COLO668 (cell line): ENCODE data around the gene ZBTB46.
A peak's percentile ranks its signal among the peaks of the same experiment; 100 is the strongest.
"Not testable (repeated sequence)": the region's sequence is repeated elsewhere in the genome, so short reads cannot be mapped to it uniquely, and the experiment has no call there.

Experiments
- DNase-seq: peaks from one replicate; lab custom pipeline; 2025; ENCODE audit not compliant: unreplicated experiment; lab: John Stamatoyannopoulos, UW

The ZBTB46 gene

DNA sequence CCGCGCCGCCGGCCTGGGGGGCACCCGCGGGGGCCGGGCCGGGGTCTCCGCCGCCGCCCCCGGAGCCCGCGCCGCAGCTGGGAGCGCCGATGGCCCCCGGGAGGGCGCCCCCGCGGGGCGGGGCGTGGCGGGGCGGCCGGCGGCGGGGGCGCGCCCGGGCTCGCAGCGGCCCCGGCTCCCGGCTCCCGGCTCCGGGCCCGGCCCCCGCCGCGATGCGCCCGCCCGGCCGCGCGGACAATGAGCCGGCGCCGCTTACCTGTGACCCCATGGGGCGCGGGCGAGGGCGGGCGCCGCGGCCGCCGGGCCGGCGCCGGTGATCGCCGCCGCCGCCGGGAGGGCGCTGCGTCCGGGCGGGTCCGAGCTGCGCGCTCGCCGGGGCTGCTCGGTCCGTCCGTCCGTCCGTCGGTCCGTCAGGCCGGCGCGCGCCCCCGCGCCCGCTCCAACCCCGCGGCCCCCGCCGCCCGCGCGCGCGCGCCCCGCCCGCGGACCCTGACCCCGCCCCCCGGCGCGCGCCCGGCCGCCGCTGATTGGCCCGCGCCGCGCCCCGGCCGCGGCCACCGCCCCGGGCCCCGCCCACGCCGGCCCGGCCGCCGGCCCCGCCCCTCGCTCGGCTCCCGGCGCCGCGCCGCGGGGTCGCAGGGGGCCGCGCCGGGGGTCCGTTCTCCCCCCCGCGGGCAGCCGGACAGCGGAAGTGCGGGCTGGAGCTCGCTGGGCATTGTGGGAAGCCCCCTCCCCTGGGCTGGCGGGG is at the start of gene ZBTB46:
Gene ZBTB46 (minus strand): TSS at position 424 of the 748 bp plus-strand sequence. CDS start 40,507 bp downstream, outside the sequence.
- DNase-seq, result peak; percentile 78

- DNase-seq, result no peak
Observed at GRCh38 chr20:63878899-63879663, 48.0 kb upstream of the ZBTB46 start.

DNA sequence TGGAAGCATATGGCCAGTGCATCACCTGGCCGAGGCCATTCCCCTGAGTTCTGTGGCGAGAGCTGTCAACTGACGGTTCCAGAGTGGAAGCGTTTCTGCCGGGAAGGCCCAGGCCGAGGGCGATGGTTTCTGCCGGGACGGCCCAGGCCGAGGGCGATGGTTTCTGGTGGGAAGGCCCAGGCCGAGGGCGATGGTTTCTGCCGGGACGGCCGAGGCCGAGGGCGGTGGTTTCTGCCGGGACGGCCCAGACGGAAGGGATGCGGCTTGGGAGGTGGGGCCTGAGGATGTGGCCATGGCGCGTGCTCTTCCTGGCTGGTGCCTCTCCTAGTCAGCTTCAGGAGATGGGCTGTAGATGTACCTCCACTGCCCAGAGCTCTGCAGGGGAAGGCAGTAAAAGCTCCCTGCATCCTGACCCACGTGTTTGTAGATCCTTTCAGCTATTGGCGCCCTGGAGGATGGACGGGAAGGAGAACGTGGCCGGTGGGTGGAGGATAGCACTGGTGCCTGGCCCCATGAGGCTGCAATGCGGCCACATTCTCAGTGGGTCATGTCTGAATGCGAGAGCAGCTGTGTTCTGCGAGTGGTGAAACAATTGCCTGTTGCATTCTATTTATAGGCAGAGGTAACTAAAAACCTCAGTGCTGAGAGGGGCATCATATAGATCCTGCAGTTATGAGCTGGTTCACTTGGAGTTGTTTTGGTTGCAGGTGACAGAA is 46.8 kb upstream of the ZBTB46 start:
- DNase-seq, result no peak

DNA sequence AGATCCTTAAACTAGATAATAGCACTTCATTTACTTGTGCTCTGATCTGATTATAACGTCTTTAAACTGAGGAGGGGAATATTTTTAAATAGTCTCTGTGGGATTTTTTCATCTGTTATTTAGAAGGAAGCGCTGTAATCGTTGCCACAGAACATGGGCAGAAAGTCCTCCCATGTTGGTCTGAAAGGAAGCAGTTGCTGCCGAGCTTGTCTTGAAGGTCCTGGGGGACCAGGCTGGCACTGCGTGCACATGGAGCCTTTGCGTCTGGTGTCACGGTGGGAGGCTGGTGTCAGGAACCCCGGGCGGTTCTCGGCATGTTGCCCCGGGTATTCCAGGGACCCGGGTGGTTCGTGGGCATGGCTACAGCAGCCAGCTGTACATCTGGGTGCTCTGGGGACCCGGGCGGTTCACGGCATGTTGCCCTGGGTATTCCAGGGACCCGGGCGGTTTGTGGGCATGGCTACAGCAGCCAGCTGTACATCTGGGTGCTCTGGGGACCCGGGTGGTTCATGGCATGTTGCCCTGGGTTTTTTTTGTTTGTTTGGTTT is 45.5 kb upstream of the ZBTB46 start:
- no peak for DNase-seq

DNA sequence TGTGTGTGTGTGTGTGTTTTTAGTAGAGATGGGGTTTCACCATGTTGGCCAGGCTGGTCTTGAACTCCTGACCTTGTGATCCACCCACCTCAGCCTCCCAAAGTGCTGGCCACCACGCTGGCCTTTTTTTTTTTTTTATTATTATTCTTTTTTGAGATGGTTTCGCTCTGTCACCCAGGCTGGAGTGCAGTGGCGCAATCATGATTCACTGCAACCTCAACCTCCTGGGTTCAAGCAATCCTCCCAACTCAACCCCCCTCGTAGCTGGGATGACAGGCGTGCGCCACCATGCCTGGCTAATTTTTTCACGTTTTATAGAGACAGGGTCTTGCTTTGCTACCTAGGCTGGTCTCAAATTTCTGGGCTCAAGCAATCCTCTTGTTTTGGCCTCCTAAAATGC is 43.2 kb upstream of the ZBTB46 start:
- DNase-seq, result not testable (repeated sequence)

DNA sequence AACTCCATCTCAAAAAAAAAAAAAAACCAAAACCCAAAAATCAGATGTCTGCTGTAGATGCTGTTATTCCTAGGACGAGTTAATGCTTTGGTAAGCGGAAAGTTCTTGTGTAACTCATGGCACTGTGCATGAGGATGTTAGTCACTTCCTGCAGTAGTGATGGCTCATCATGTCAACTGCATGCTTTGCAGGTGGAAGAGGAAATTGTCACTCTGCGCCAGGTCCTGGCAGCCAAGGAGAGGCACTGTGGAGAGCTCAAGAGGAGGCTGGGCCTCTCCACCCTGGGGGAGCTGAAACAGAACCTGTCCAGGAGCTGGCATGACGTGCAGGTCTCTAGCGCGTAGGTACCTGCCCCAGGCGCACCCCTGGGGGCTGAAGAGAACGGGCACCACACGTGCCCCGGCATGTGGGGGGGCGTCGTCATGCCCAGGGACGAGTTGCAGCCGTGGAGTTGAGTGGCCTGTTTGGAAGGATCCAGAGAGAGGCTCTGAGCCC is 42.5 kb upstream of the ZBTB46 start:
- no peak for DNase-seq

DNA sequence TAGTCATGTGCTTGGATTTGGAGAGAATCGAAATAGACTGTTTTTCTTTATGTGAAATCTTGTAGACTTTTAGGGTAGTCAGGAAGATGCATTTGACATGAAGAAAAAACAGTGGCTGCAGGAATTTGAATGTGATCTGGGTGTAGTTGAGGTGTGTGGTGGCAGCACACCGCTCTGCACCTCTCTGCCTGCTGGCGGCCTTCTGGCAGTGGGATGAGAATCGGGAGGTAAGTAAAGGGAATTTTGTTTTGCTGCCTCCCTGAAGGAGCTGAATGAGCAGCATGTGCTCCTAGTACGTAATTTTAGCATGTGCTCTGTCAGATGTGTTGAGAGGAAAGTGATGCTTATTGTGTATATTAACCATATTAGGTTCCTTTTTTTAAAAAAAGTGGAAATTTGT is 37.2 kb upstream of the ZBTB46 start:
- no peak for DNase-seq

DNA sequence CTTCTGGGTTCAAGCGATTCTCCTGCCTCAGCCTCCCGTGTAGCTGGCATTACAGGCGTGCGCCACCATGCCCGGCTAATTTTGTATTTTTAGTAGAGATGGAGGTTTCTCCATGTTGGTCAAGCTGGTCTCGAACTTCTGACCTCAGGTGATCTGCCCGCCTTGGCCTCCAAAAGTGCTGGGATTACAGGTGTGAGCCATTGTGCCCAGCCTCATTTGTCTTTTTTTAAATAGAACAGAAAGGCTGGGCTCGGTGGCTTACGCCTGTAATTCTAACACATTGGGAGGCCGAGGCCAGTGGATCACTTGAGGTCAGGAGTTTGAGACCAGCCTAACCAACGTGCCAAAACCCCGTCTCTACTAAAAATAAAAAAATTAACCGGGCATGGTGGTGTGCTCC is 36.0 kb upstream of the ZBTB46 start:
- DNase-seq, result not testable (repeated sequence)

DNA sequence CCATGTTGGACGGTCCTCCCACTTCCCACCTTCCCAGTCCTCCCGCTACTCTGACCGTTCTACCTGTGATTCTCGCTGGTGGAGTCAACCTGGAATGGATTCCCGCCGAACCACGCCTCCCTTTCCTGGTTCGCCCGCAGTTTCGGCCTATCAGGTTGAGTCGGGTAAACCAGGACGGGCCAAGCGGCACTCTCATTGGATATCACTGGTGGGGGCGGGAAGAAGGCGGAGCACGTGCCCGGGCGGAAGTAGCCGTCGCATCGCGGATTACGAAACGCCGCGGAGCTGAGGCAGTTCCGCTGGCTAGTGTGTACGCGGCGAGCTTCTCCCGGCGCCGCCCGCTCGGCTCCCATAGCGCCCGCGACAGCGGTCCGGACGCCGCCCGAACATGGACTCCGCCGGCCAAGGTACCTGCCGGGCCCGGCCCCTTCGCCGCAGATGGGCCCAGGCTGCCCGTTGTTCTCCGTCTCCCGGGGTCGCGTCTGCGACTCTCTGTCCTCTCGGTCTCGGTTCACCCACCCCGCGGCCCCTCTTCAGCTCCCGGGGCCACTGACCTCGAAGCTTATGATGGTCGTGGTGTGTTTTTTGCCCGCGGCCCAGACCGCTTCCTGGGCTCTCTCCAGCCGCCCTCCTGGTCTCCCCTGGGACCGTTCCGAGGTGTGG is 34.0 kb upstream of the ZBTB46 start, which contains the start of gene TPD52L2:
Gene TPD52L2 (plus strand): TSS at position 293 of the 663 bp plus-strand sequence. CDS start 96 bp downstream, at position 389.
- peak; percentile 99 for DNase-seq

DNA sequence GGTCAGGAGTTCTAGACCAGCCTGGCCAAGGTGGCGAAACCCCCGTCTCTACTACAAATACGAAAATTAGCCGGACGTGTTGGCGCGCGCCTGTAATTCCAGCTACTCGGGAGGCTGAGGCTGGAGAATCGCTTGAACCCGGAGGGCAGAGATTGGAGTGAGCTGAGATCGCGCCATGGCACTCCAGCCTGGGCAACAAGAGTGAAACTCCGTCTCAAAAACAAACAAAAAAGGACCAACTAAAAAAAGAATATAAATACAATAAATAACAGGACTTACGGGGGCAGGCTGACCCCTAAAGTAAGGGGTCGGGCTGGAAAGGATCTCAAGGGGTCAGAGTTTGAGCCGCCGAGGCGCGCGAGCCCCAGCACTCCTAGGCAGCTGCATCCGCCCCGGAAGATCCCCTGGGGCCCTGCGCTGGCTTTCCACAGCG is 33.5 kb upstream of the ZBTB46 start:
- no peak for DNase-seq

DNA sequence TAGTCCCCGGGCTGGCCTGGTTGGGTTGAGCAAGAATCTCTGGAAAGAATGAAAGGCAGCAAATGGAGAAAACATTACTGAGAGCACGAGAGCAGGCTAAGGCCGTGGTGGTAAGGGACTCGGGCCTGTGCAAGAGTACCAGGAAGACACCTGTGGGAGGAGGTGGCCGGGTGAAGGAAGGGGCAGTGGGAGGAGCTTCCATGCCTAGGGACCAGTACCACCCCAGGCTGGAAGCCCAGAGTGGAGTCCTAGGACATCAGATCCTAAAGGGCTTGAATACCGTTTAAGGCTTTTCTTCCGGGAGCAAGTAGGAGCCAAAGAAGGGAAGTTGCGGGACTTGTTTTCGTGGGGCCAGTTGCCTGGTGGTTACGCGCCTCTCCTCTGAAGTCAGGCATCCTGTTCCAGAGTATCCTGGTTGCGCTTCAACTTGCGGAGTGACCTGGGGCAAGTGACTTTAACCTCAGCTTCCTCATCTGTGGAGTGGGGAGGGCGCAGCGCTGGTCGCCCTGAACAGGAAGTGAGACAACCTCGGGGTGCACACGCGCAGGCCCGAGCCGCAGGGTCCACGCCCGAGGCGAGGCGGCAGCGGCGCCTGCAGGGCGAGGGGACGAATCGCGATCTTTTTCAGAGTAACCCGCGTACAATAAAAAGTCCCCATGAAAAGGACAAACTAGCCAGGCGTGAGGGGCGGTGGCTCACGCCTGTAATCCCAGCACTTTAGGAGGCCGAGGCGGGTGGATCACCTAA is 32.9 kb upstream of the ZBTB46 start:
- DNase-seq, result peak; percentile 93

DNA sequence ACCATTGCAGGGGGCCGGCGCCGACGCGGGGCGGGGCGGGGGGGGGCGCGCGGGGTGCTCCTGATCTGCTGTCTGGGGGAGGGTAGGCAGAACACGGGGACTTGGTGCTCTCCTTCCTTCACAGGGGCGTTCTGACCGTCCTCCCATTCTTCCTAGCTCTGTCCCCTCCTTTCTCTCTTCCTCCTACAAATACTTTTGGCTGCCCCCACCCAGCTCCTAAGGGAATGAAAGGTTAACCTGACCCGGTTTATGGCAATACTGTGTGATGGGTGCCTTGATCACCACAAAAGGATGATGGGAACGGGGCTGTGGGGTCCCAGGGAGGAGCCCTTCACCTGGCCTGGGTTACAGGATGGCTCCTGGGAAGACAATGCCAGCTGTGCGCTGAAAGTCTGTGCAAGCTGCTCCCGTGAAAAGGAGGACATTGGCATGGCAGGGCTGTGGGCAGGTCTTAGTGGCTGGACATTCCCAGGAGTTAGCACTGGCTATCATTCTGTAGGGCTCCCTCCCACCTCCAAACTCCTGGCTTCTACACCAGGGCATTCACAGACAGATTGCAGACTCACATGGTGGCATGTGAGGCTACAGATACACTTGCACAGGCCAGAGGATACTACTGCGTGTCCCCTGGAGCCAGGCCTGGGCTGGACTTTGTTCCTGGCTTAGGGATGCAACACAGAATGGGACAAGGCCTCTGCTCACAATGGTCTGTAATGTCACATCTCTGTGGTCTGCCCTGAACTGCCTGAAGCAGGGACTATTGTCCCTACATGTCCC is 32.1 kb upstream of the ZBTB46 start:
- no peak for DNase-seq

DNA sequence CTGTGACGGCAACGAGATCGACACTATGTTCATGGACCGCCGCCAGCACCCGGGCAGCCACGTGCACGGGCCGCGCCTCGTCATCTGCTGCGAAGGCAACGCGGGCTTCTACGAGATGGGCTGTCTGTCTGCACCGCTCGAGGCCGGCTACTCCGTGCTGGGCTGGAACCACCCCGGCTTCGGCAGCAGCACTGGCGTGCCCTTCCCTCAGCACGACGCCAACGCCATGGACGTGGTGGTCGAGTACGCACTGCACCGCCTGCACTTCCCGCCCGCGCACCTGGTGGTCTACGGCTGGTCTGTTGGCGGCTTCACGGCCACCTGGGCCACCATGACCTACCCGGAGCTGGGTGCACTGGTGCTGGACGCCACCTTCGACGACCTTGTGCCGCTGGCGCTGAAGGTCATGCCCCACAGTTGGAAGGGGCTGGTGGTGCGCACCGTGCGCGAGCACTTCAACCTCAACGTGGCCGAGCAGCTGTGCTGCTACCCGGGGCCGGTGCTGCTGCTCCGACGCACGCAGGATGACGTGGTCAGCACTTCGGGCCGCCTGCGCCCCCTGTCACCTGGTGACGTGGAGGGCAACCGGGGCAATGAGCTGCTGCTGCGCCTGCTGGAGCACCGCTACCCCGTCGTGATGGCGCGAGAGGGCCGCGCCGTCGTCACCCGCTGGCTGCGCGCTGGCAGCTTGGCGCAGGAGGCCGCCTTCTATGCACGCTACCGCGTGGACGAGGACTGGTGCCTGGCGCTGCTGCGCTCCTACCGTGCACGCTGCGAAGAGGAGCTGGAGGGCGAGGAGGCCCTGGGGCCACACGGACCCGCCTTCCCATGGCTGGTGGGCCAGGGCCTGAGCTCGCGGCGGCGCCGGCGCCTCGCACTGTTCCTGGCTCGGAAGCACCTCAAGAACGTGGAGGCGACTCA is 31.2 kb upstream of the ZBTB46 start:
- DNase-seq, result no peak

DNA sequence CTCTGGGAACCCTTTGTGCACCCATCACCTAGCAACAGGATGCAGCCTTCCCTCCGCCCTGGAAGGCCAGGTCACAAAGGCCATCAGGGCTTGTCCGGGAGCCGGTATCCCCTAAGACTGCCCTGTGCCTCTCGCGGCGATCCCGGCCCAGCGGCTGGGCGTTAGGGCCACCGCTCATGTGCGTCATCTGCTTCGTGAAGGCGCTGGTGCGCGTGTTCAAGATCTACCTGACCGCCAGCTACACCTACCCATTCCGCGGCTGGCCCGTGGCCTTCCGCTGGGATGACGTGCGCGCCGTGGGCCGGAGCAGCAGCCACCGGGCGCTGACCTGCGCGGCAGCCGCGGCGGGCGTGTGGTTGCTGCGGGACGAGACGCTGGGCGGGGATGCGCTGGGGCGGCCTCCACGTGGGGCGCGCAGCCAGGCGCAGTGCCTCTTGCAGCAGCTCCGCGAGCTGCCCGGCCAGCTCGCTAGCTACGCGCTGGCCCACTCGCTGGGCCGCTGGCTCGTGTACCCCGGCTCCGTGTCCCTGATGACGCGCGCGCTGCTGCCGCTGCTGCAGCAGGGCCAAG is 30.4 kb upstream of the ZBTB46 start, which contains the start of gene ABHD16B:
Gene ABHD16B (plus strand): TSS at position 134 of the 570 bp plus-strand sequence. CDS start 43 bp downstream, at position 177.
- no peak for DNase-seq

DNA sequence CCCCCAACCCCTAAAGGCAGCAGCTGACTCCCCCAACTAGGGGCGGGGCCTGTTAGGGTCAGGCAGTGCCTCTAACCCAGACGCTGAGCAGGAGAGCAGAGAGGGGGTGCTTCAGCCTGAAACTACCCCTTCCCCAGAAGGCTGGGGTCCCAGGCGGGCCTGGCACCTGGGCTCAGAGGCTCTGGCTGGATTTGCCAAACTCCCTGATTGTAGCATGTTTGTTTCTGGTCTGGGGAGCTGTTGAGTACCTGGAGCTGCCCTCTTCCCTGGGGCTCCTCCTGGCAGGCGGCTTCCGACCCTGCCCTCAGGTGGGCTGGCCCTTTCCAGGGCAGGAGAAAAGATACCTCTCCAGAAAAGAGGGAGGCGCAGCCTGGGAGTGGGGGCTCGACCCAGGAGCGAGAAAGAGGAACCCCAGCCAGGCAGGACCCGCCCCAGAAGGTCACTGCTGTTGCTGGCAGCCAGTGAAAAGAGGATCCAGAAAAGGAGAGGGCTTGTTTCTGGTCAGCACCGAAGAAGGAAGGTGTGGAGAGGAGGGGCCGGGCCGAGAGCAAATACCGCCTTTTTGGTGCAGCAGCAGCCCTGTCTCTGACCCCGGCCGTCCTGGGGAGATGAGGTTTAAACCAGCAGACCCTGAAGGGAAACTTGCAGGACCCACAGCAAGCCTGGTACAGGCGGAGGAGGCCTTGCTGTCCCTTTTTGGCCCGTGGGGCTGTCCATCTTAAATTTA is 29.4 kb upstream of the ZBTB46 start:
- no peak for DNase-seq

DNA sequence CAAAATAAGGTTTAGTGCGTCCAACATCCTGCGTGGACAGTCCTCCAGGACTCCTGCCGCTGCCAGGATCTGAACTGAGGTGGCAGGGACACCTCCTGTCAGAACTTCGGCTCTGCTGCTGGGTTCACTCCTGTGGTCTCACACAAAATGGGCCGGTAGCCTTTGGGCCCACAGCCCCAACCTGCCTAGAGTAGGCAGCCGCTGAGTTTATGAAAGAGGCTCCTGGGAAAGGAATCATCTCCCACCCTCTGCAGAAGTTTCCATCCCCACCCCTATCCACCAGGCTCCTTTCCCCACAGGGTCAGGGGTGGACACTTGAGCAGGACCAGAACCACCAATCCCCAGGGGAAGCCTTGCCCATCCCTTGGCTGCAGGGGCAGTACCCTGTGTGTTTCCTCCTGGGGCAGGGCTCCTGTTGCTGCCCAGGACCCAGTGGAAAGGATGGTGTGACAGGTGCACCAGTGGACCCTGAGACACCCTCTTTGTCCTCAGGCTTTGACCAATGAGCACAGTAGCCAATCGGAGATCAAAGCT is 28.2 kb upstream of the ZBTB46 start:
- DNase-seq, result no peak
